Measurements from ENCODE around the gene STX2. TPM values are rescaled to one million over a fixed set of nuclear protein-coding genes. Genes with fewer than 3 reads are reported as not detected.
"Not testable (repeated sequence)": the region's sequence is repeated elsewhere in the genome, so short reads cannot be mapped to it uniquely, and the experiment has no call there.

The STX2 gene
- polyA plus RNA-seq, 2 of the 4 experiments (the other 2 are of a cell fraction), result 26.8 to 51.3 TPM

- H3K9me3 ChIP-seq; H3K4me2 ChIP-seq; POLR2A ChIA-PET; ATAC-seq; H3K27ac ChIP-seq; H3K4me1 ChIP-seq; FAIRE-seq; H3K4me3 ChIP-seq; DNase-seq (ENCODE audit: low read depth in 1 of 2, low spot score in 1 of 2): not testable (repeated sequence)
- peak; percentile 53 for TF ChIP-seq ZC3H11A (IDR thresholded peaks at IDR 0.05)
- 71% methylated on average over 1 of the region's 1 CpG for WGBS (ENCODE audit: missing lambda C conversion rate)
- CTCF ChIA-PET, result interaction anchor here (1.0 kb wide), 2 partner anchors 9 to 22 kb away, joined by 3 to 5 read pairs; no protein-coding TSS in a partner anchor
These were observed 9.8 kb upstream of the STX2 start for GRCh38 chr12:130848785-130849305.

GRCh38 chr12:130848105-130848504 is 9.1 kb upstream of the STX2 start:
- ATAC-seq; DNase-seq (ENCODE audit: low read depth in 1 of 2, low spot score in 1 of 2); H3K4me2 ChIP-seq; H3K4me3 ChIP-seq; H3K27ac ChIP-seq; H3K4me1 ChIP-seq; POLR2A ChIA-PET; H3K9me3 ChIP-seq; FAIRE-seq: not testable (repeated sequence)
- CTCF ChIA-PET, result interaction anchor here (1.0 kb wide), 2 partner anchors 8 to 23 kb away, joined by 3 to 5 read pairs; no protein-coding TSS in a partner anchor
- 85% methylated on average over 6 of the region's 6 CpGs for WGBS (ENCODE audit: missing lambda C conversion rate)

- WGBS (ENCODE audit: missing lambda C conversion rate), result 62% methylated on average over 7 of the region's 7 CpGs
- POLR2A ChIA-PET, result no interaction called here
- H3K4me2 ChIP-seq, result no peak overlapping the region
- H3K4me1 ChIP-seq, result peaks cover 10% of the 10 kb centered on the region; the same call in 1 of the 3 replicates
- DNase-seq (ENCODE audit: low read depth in 1 of 2, low spot score in 1 of 2), result no peak
- no peak overlapping the region for H3K27ac ChIP-seq
- TF ChIP-seq ZNF302 (CRISPR knock-in tag; IDR thresholded peaks at IDR 0.05) (no peak), CBX2 (IDR thresholded peaks at IDR 0.05; ENCODE audit: borderline replicate concordance, low read depth) (no peak), HOXA7 (CRISPR knock-in tag; IDR thresholded peaks at IDR 0.05) (no peak), MAZ (IDR thresholded peaks at IDR 0.05; ENCODE audit: borderline replicate concordance, low read depth, low read length) (no peak), FOSB (CRISPR knock-in tag; IDR thresholded peaks at IDR 0.05) (no peak), FOXS1 (CRISPR knock-in tag; IDR thresholded peaks at IDR 0.05) (no peak), ATOH8 (CRISPR knock-in tag; IDR thresholded peaks at IDR 0.05; ENCODE audit: low read depth) (no peak)
- no peak for FAIRE-seq
- H3K4me3 ChIP-seq, result no peak overlapping the region
- no peak for ATAC-seq
- CTCF ChIA-PET, result interaction anchor here (0.5 kb wide), 1 partner anchor 258 kb away, joined by 4 read pairs; no protein-coding TSS in a partner anchor
- H3K9me3 ChIP-seq, result peaks cover 2% of the 10 kb centered on the region; the same call in 1 of the 3 replicates
These were observed 8.1 kb upstream of the STX2 start for GRCh38 chr12:130847112-130847511.

- Histone ChIP-seq H3K4me1 (peaks cover 10% of the 10 kb centered on the region; the same call in 1 of the 3 replicates), H3K4me3 (no peak overlapping the region), H3K9me3 (peaks cover 2% of the 10 kb centered on the region; the same call in 1 of the 3 replicates), H3K27ac (no peak overlapping the region), H3K4me2 (no peak overlapping the region)
- ATAC-seq, result no peak
- ChIA-PET POLR2A (no interaction called here), CTCF (interaction anchor here (0.5 kb wide), 1 partner anchor 259 kb away, joined by 4 read pairs; no protein-coding TSS in a partner anchor)
- DNase-seq (ENCODE audit: low read depth in 1 of 2, low spot score in 1 of 2), result no peak
- TF ChIP-seq MYC (IDR thresholded peaks at IDR 0.05; ENCODE audit: borderline replicate concordance, low read length), result no peak
- no peak for TF ChIP-seq HEYL (CRISPR knock-in tag; IDR thresholded peaks at IDR 0.05)
- TF ChIP-seq CTCF (IDR thresholded peaks at IDR 0.05), result no peak
- no peak for TF ChIP-seq BCL3 (IDR thresholded peaks at IDR 0.05)
- no peak for TF ChIP-seq NR3C1 (IDR thresholded peaks at IDR 0.05)
- FAIRE-seq, result no peak
These were observed 7.3 kb upstream of the STX2 start for GRCh38 chr12:130846369-130846768.

All from A549 (cell line).